ENCODE measurements around the gene FMNL3.

FMNL3 gene

DNA sequence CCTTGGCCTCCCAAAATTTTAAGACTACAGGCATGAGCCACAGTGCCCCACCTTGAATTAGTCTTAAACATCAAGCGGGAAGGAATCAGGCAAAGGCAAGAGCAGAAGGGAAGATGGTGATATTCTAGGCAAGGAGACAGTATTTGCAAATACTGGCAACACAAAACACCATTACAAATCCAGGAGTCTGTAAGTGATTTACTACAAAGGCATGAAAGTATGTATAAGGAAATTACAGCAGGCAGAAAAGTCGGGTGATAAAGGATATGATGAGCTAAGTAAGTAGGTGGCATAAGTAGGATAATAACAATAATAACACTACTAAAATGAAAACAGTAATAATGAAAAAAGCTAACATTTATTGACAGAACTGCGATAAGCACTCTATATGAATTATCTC is 28.5 kb downstream of the FMNL3 start:
- no peak for DNase-seq (ENCODE audit: low read depth)

DNA sequence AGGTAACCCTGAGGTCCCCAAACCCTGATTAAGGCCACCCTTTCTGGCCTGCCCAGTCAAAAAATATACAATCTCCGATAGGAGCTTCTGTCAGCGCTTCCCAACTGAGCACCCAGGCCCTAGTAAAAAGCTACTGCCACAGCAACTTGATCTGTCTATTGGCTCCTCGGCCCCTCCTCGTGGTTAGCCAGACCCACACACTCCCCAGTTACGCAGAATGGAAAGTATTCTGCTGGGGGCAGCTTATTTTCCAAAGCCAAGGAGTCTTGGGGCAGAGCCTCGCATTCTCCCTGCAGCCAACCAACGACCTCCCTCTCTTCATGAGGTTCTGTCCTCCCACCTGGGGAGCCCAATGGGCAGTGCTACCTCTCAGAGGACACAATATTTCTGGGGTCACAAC is 32.1 kb downstream of the FMNL3 start:
- no peak for DNase-seq (ENCODE audit: low read depth)

DNA sequence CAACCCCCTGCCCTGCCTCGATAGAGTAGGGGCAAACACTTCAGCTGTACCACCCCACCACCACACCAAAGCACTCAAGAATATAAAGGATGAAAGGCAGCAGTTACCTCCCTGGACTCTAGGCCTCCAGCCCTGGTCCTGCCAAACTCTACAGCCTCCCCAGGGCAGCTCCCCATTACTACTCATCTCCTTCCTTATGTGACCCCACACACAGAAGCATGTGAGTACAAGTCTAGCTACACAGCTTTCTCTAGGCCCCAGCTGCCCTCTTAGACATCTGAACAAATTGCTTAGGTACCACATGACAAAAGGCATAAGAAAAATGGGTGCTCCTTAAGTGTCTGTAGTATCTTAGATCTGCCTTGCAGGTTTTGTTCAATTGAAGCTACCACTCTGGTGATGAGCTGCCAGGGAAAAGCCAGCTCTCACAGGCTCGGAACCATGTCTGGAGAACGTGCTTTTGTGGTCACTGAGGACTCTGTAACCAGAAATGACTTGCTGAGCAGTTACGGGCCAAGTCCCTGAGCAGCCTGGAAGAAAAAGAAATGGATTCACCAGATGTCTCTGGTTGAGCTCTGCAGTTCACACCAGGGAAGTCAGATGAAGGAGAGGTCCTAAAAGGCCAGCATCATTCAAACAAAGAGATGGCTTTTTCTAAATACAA is 32.8 kb downstream of the FMNL3 start:
- no peak for DNase-seq (ENCODE audit: low read depth)

DNA sequence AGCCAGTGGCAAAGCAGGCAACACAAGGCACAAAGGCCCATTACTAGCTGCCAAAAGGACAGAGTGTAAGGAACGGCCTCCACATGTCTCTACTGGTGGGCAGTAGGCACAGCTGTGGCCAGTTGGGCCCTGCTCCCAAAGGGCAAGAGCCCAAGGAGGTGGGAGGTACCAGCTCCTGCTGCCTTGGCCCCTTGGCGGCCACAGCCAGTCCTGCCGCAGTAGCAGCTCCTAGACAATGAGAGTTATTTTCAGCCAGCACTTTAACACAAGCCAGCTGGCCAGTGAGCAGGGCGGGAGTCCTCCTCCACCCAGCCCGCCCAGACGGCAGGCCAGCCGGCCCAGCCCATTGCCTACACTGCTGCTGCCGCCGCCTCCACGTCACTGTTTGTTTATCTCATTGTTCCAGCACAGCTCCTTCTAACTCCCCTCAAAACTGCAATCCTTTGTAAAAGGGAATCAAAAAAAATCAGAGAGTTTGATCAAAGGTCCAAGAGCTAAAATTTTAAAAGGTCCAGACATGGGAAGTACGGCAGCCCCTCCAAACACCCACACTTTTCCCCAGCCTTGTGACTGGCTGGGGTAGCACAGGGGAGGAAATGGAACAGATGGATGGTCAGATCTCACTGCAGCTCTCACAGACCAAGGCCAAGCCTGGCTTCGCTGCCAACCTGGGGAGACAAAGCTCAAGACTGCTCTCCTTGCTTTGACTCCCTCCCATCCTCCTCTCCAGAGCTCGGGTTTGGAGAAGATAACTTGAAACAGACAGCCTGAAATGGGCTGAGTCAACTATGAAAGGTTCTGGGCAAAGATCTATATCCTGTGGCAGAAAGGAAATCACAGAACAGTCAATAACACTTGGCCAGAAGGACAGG is 33.5 kb downstream of the FMNL3 start:
- DNase-seq (ENCODE audit: low read depth): no peak

DNA sequence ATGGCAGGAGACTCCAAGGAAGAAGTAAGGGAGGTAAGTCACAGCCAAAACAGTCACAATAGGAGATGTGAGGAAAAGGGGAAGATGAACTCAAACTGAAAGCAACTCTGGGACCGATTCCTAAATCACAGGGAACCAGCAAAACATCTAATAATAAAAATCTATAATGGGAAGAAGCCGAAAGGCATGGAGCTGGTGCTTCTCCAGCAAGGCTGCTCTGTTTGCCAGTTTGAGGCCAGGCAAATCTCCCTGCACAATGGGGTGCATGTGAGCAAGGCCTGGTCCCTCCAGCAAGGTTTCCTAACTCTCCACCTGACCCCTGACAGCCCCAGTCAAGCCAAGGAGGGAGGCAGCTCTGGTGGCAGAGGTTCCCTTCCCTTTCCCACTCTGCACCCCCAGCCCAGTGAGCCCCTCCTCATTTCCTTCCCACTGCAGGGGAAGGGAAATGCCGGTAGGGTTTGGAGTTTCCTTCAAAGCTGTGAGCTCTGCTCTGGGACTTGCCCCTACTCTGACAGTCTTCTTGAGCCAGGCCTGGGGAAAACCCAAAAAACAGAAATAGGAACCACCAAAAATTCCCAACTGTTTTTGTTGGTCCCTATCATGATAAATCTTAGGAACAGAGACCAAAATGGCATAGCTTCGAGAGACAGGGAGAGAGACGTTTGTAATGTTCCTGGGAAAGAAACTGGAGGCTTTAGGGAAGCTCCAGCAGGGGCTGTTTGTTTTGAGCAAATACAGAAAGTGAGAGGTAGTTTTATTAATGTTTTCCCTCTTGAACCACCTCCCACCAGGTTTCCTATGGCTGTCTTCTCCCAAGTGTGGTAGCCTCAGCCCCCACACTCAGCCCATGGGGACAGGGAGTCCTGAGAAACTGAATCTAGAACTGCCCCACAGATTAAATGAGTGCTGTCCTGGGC is 34.6 kb downstream of the FMNL3 start:
- no peak for DNase-seq (ENCODE audit: low read depth)

DNA sequence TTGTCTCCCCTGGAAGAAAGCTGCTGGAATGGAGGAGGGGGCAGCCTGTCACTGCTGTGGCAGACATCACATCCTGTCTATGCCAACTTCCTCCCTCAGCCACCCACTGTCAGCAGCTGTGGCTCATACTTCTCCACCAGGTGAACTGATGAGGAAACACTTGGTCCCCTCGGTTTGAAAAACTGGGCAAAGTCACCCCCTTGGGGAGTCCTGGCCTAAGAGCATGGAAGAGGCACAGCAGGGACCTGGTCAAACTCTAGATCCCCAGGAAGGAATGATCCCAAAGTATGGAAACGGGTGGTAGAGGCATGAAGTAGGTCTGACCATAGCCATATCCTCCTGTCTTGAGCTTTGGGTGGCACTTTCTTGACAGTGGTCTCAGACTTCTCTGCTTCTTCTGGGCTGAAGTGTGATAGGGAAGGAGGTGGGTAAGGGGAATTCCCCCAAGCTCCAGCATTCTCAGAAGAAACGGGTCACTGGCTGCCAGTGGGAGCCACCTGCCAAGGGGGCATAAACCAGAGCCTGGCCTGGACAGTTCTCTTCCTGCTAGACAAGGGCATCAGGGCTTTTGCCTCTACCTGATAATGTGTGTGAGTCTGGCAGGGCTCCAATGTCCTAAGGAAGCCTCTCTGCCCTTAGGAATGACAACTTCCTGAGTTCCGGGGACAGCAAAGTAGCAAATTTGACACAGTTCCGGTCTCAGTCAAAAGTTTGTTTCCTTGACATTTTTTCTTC is 36.0 kb downstream of the FMNL3 start:
- peak; percentile 32 for DNase-seq (ENCODE audit: low read depth)

DNA sequence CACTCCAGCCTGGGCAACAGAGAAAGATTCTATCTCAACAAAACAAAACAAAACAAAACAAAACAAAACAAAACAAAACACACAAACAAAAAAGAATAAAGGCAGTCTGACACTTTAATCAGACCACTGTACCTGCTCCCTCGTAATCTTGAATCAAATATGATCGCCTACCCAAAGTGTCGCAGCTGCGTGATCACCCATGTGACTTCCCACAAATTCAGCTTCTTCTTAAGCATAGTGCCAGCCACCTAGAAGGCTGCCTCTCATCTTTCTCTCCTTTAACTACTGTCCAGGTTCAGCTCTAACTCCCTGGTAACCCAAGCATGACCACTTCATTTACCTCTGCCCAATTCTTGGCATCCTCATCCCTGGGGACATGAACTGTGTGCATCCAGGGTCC is 37.4 kb downstream of the FMNL3 start:
- no peak for DNase-seq (ENCODE audit: low read depth)

DNA sequence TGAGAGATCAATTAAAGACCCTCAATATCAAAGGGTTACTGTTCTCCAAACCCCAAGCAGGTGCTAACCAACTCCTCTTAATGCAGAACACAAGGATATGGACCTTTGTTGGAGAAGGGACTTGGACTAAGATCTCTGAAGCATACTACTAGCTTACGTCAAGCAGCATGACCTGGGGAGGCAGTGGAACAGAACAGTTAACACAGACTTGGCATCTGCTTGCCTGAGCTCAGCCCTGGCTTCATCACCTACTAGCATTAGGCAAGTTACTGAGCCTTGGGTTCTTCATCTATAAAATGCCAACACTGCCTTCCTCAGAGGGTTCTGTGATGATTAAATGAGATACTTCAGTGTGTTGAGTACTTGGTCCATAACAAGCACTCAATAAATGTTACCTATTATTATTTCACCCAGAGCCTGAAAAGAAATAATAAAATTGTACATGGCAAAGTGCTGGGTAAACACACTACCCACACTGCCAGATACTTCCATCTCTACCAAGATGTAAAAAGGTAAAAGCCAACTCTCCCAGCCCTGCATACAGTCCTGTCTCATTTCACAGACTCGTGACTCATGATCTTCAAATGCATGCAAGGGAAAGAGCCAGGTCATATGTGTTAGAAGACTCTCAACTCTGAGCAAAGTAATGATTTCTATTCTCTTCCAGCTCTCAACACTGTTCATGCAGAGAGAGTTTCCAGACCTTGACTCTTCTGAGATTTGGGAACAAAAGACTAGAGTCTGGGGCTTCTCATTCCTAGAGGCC is 39.7 kb downstream of the FMNL3 start:
- DNase-seq (ENCODE audit: low read depth): no peak

DNA sequence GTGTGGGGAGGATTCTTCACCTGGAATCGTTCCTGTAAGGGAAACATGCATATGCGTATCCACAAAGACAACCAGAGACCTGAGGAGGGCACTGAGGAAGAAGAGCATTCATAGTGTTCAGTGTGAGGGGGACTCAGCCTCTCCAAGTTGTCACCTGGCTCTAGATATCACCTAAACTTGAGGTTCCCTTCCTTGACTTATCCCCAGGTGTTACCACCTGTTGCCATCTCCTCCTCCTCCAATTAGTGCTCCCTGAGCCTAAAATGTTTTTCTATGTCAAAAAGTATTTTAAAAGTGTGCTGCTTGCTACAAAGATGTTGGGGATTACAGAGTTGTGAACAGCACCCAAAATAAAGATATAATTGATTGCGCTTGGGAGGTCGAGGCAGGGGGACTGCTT is 41.0 kb downstream of the FMNL3 start:
- DNase-seq (ENCODE audit: low read depth): no peak

DNA sequence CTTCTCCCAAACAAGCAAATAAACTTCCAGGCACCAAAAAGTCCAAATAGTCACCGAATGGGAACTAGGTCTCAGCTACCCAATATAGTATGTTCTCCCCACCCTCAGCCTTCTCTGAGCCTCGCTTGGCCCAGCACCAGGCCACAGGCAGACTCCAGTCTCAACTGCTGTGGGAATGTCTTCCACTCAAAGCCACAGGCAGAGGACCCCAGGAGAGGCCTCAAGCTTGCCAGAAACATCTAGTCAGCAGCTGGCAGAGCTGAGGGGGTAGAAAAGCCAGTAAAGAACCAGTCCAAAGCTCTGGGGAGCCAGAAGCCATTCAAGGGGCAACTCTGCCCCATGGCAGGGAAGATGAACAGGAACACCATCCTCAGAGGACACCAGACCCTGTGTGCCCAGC is 41.8 kb downstream of the FMNL3 start:
- DNase-seq (ENCODE audit: low read depth): no peak

DNA sequence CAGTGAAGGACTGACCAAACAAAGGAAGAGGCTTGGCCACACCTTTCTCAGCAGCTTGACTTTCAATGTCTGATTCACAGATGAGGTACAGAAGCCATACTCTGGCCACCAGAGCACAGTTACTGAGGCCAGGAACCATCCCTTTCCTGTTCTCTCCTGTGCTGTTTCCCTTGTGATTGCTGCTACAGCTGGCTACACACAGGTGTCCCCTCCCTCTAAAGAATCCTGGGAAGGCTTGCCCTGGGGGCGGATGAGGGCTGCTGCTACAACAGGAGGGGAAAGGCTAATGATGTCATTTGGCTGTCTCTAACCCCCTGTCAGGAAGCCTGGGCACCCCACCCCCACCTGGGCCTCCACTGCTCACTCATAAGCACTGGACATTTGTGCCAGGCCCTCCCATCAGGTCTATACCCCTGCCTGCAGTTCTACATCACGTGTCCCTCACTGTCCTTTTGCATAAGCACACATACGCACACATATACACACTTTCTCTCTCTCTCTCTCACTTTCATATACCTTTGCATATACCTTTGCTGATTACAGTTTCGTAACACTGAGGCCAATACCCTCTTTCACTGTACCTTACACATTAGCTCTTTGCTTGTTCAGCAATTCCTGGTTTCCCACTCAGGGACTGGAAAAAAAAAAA is 42.5 kb downstream of the FMNL3 start:
- DNase-seq (ENCODE audit: low read depth): no peak

DNA sequence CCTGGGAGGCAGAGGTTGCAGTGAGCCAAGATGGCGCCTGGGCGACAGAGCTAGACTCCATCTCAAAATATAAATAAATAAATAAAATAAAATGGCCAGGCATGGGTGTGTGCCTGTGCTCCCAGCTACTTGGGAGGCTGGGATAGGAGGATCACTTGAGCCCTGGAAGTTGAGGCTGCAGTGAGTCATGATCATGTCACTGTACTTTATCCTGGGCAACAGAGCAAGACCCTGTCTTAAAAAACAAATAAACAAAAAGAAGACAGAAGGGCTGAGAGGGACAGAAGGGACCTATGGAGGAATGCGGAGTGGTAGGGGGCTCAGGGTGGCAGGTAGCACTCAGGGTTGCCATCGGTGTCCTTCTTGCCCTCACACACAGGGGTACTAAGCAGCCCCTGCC is 43.0 kb downstream of the FMNL3 start:
- no peak for DNase-seq (ENCODE audit: low read depth)

DNA sequence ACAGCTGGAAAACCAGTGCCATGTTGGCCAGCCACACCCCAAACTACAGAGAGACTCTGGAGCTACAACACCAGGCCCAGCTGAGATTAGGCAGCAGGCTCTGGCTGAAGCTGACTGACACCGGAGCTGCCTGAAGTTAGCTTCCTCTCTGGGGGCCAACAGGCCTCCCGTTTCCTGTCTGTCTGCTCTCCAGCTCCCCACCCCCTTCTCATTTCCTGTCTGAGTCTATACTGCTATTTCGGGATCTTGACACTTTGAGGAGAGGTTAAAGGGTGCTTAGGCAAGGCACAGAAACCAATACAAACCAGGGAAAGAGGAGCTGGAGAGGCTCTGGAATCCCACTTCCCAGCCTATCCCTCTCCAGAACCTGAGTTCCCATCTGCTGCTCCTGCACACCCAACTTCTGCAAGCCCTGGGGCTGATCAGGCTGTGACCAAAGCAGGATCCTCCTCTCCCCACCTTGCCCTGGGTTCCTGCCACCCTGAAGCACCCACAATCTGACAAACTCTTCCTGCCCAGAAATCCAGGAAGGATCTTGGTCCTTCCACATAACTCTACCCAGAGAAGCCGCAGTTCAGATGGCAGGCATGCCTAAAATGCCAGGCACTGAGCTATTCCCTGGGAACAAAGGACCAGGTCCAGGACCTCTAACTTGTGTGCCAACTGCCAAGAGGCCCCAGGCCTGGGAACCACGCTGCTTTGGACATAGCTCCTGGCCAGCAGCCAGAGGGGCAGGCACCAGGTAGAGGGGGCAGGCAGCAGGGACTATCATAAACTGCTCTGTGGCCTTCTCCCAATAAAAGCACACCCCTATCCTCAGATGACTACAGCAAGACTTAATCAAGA is 44.0 kb downstream of the FMNL3 start:
- peak; percentile 47 for DNase-seq (ENCODE audit: low read depth)

DNA sequence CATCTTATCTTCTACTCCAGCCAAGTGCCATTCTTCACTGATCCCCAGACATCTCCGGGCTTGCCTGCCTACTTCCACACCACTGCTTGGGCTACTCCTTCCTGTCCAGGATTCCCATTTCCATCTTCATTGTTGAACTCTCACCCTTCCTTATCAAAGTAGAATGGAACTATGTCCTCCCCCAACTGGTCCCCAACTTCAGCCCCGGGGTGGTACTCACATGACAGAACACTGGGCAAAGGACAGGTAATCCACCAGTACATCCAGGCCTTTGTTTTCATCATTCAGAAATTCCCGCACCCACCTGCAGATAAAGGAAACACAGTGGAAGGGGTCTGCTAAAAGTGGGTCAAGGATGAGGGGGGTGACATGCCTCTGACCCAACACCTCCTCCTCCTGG is 45.5 kb downstream of the FMNL3 start:
- DNase-seq (ENCODE audit: low read depth): no peak

DNA sequence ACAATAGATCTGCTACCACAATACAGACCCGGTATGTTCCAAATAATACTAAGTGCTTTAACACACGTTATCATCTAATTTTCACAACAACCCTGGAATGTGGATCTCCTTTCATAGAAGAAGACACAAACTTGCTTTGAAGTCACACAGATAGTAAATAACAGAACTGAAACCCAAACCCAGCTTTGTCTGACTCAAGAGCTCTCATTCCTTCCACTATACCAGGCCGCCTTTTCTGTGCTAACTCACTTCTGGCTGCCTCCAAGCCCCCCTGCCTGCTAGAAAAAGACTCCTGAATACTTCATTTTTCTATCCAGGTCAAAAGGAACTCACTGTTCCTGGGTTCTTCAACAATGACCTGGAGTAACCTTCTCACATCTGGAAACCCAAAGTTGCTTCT is 46.0 kb downstream of the FMNL3 start:
- no peak for DNase-seq (ENCODE audit: low read depth)

DNA sequence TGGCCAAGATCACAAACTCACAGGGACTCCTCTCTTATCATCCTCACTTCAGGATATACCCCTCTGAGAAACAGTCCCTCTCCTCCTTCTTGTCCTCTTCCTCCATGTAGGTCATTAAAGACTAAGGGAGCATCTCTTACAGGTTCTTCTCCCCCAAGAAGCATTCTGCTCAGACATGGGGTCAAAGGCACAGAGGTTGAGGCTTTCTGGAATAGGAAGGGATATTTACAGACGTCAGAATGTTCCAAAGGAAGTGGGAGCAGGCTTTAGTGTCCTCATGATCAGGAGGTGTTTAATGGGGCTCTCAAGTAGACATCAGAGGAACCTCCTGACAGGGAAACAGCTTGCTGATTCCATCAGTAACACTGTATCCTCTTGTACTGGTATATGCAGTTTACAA is 47.5 kb downstream of the FMNL3 start:
- no peak for DNase-seq (ENCODE audit: low read depth)

DNA sequence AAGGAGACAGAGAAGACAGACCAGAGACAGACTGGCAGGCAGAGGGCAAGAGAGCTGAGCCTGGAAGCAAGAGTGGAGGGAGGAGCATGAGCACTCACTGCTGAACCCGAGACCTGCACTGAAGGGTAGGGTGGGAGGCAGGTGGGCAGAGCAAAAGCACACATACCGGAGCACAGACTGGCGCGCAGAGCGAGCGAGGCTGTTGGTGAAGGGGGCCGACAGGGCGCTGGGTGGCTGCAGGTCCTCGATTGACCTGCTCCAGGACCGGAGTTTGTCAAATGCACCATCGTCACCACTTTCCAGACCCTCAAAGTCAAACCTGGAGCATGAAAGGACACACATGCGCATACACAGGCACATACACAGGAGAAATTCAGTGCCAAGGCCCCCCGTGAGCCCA is 48.9 kb downstream of the FMNL3 start:
- no peak for DNase-seq (ENCODE audit: low read depth)

DNA sequence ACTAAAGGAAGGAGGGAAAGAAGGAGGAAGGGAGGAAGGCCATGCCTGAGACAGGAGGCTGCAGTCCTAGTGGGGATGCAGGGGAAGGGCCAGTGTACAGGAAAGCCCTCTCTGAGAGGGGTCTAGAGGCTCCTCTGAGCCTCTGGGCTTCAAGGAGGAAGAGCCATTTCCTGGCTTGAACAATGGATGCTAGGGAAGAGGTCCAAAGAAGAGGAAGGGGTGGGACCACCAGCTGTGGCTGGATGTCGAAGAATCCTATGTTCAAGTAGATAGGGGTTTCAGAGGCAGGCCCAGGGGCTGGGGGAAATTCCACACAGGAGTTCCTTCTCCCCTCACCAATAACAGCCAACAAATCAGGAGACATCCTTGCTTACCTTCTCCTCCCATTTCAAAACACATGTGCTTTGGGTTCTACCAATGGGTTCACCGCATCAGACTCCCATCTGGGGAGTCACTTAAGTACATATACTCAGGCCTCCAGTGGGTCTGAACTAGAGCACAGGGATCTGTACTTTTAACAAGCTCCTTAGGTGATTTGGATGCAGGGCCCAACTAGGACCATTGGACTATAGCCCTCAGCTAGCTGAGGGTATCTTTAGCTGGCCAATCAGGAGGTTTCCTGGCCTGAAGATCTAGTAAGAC is 51.5 kb downstream of the FMNL3 start:
- DNase-seq (ENCODE audit: low read depth): no peak

DNA sequence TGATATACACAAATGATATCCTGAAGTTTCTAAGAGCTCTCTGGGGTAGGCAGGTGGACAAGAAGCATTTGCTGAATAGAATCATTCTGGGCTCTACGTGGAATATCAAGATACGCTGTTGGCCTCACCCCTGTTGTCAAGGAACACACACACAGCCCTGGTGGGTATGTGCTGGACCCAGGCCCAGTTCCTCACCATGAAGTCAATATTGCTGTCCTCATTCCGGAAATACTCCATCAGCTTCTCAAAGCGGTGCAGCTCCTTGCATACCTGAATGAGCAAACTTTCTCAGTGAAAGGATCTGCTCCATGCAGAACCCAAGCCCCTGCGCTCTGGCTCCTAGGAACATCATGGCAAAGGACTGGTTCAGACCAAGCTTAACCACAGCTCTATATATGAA is 52.5 kb downstream of the FMNL3 start:
- no peak for DNase-seq (ENCODE audit: low read depth)
